NT2/D1 (cell line): Measurements from ENCODE around the gene PNPLA5.

Experiments
- DNase-seq: peaks from one replicate; pipeline ENCODE4 v3.0.0-alpha.2; 2011; ENCODE audit warnings: low read depth, low spot score
- H3K27me3 ChIP-seq: 2 replicates; pipeline ENCODE4 v1.6.0; 2011; ENCODE audit warnings: mild to moderate bottlenecking; ENCODE audit not compliant: insufficient read length, insufficient read depth
- H3K36me3 ChIP-seq: 2 replicates; pipeline ENCODE4 v1.6.1; 2011; ENCODE audit warnings: mild to moderate bottlenecking, low read length, mixed read lengths; ENCODE audit not compliant: insufficient read depth, insufficient read length
- H3K4me1 ChIP-seq: 2 replicates; pipeline ENCODE4 v1.5.1; 2011; ENCODE audit not compliant: insufficient read depth, insufficient read length
- H3K4me3 ChIP-seq: 2 replicates; pipeline ENCODE4 v1.5.1; 2011; ENCODE audit warnings: low read depth; ENCODE audit not compliant: insufficient read length
- H3K9ac ChIP-seq: 2 replicates; pipeline ENCODE4 v1.6.0; 2011; ENCODE audit warnings: low read depth; ENCODE audit not compliant: insufficient read length
- H3K9me3 ChIP-seq: 2 replicates; pipeline ENCODE4 v1.5.1; 2011; ENCODE audit warnings: mild to moderate bottlenecking, low read length; ENCODE audit not compliant: insufficient read depth
- SUZ12 ChIP-seq: IDR thresholded peaks from 2 replicates; pipeline ENCODE4 v1.6.1; 2011; ENCODE audit not compliant: insufficient read length, insufficient read depth; ENCODE audit errors: extremely low read depth
- YY1 ChIP-seq: IDR thresholded peaks from 2 replicates; pipeline ENCODE4 v1.6.1; 2011; ENCODE audit not compliant: insufficient read length, insufficient read depth
- ZNF274 ChIP-seq: IDR thresholded peaks from 2 replicates; pipeline ENCODE4 v1.6.1; 2011; ENCODE audit warnings: mild to moderate bottlenecking, low read depth, low read length

PNPLA5 gene

DNA sequence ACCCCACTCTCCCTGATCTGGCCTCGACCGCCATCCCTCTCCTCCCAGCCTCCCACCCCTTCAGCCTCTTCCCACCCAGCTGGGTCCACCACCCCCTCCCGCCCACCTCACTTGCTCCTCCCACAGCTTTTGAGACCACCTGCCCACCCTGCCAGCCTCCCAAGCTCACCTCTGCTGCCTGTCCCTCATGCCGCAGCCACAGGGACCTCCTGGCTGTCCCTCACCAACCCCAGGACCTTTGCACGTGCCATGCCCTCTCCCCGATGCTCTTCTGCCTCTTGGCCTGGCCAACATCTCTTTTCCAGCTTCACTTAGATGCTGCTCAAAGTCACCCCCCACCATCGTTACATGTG lies 6.5 kb downstream of the PNPLA5 start:
- no peaks in the 10 kb centered on the region for H3K36me3 ChIP-seq
- H3K9ac ChIP-seq: no peak overlapping the region
- no peak for DNase-seq
- H3K4me1 ChIP-seq: peaks cover 5% of the 10 kb centered on the region
- H3K4me3 ChIP-seq: no peak overlapping the region
- no peaks in the 10 kb centered on the region for H3K9me3 ChIP-seq
- H3K27me3 ChIP-seq: peaks cover 8% of the 10 kb centered on the region
- TF ChIP-seq ZNF274 (no peak), YY1 (no peak), SUZ12 (no peak)

DNA sequence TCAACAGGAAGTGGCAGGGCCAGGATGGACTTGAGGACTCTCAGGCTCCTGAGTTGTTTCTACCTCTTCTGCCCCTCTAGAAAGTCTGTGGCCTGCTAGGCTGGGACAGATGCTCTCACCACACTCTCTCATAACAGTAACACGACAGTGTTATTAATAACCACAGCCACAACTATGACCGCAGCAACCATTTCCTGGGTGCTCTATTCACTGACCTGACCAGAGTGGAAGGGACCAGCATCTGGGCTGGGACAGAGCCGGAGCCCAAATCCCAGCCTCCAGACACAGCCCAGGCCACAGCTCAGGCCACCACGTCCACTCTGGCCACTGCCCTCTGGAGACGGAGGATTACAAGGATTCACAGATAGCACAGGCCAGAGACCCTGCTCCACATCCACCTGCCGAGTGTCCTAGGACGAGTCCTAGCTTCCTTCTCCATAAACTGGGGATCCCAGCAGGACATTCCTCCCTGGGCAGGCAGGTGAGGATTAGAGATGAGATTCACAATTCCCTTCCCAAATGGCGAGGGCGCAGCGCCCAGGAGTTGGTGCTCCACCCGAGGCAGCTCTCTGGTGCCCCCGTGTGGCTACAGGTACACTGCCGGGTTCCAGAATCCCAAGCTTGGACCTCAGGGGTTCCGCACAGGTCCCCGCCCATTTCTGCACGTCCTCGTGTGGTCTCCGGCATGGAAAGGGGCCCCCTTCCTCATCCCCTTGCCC lies 7.1 kb downstream of the PNPLA5 start:
- Histone ChIP-seq H3K9ac (no peak overlapping the region), H3K9me3 (no peaks in the 10 kb centered on the region), H3K36me3 (no peaks in the 10 kb centered on the region), H3K4me3 (no peak overlapping the region), H3K4me1 (peaks cover 5% of the 10 kb centered on the region), H3K27me3 (peaks cover 2% of the 10 kb centered on the region)
- DNase-seq: no peak
- TF ChIP-seq ZNF274: no peak
- TF ChIP-seq YY1: no peak
- TF ChIP-seq SUZ12: no peak

DNA sequence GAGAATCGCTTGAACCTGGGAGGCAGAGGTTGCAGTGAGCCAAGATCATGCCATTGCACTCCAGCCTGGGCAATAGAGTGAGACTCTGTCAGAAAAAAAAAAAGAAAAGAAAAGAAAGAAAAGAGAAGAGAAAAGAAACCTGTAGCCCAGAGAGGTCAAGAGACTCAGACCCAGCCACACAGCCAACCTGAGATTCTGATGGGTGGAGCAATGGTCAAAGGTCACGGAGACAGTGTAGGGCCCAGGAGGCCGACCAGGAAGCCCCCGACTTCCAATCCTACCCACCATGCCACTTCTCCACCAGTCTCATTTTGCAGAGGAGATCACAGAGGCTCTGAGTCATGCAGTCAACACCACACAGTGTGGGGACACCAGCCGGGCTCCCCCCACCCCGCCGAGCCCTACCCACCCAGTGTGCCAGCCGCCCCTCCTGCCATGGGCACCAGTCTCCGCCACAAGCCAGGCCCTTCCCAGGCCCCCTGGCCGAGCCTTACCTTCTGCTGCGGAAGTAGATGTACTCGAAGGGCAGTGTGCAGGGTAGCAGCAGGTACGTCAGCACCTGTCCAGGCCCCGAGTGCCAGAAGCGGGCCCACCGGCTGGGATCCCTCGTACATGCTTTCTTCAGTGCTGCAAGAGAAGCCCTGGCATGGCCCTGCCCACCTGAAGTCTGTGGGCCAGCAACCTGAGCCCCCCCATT lies 7.9 kb downstream of the PNPLA5 start:
- no peak overlapping the region for H3K9ac ChIP-seq
- peaks cover 4% of the 10 kb centered on the region for H3K4me1 ChIP-seq
- H3K4me3 ChIP-seq: no peak overlapping the region
- TF ChIP-seq YY1 (no peak), ZNF274 (no peak), SUZ12 (no peak)
- no peaks in the 10 kb centered on the region for H3K9me3 ChIP-seq
- H3K36me3 ChIP-seq: no peaks in the 10 kb centered on the region
- H3K27me3 ChIP-seq: no peaks in the 10 kb centered on the region
- DNase-seq: no peak

DNA sequence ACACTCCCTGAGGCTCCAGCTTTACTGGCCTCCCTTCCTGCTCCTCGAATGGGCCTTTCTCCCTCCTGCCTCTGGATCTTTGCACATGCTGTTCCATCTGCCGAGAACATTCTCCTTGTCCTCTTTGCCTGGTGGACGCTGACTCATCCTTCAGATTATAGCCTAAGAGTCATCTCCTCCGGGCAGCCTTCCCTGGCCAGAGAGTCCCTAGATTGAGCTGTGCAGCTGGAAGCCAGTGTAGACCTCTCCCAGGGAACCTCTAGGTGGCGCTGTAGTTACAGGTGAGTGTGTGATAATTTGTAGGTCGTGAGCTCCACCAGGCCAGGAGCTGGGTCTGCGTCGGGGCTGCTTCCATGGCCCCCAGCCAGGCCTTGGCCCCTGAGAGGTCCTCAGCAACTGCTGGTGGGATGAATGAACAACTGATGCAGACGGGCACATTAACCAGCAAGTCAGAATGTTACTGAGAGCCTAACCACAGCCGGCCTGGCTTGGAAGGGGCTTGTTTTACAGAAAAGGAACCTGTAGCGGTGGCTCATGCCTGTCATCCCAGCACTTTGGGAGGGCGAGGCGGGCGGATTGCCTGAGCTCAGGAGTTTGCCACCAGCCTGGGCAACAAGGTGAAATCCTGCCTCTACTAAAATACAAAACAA lies 8.7 kb downstream of the PNPLA5 start:
- no peaks in the 10 kb centered on the region for H3K27me3 ChIP-seq
- peak; percentile 82 for DNase-seq
- peaks cover 5% of the 10 kb centered on the region for H3K4me1 ChIP-seq
- H3K36me3 ChIP-seq: no peaks in the 10 kb centered on the region
- no peak overlapping the region for H3K4me3 ChIP-seq
- no peak for TF ChIP-seq ZNF274
- TF ChIP-seq SUZ12: no peak
- TF ChIP-seq YY1: no peak
- H3K9ac ChIP-seq: no peak overlapping the region
- H3K9me3 ChIP-seq: no peaks in the 10 kb centered on the region

DNA sequence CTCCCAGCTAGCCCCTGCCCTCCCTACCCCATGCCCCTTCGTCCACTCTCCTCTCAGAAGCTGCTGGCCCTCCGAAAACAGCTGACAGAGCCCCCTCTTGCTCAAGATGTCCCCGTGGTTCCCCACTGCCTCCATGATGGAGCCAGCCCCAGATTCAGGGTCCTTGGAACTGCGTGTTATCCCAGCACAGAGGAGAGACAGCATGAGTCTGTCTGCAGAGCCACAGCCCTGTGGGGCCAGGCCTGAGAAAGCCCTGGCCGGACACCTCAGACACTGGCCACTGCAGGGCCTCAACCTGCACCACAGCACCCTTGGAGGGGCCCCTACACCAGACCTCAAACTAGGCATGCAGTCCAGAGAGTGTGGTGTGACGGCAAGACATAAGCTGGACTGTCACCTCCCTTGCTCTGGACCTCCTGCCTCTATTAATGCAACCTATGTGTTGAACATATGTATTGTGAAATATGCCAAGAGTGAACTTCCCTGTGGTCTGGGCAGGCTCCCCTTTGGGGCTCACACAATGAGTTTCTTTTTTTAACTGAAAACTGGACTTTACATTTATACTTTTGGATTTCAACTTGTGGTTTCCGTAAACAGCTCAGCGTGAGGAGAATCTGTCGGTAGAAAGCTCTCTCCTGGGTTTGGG lies 9.6 kb downstream of the PNPLA5 start:
- Histone ChIP-seq H3K9ac (no peak overlapping the region), H3K36me3 (no peaks in the 10 kb centered on the region), H3K4me3 (no peak overlapping the region), H3K9me3 (no peaks in the 10 kb centered on the region), H3K4me1 (peaks cover 5% of the 10 kb centered on the region), H3K27me3 (no peaks in the 10 kb centered on the region)
- no peak for DNase-seq
- TF ChIP-seq YY1: no peak
- TF ChIP-seq SUZ12: no peak
- TF ChIP-seq ZNF274: no peak

DNA sequence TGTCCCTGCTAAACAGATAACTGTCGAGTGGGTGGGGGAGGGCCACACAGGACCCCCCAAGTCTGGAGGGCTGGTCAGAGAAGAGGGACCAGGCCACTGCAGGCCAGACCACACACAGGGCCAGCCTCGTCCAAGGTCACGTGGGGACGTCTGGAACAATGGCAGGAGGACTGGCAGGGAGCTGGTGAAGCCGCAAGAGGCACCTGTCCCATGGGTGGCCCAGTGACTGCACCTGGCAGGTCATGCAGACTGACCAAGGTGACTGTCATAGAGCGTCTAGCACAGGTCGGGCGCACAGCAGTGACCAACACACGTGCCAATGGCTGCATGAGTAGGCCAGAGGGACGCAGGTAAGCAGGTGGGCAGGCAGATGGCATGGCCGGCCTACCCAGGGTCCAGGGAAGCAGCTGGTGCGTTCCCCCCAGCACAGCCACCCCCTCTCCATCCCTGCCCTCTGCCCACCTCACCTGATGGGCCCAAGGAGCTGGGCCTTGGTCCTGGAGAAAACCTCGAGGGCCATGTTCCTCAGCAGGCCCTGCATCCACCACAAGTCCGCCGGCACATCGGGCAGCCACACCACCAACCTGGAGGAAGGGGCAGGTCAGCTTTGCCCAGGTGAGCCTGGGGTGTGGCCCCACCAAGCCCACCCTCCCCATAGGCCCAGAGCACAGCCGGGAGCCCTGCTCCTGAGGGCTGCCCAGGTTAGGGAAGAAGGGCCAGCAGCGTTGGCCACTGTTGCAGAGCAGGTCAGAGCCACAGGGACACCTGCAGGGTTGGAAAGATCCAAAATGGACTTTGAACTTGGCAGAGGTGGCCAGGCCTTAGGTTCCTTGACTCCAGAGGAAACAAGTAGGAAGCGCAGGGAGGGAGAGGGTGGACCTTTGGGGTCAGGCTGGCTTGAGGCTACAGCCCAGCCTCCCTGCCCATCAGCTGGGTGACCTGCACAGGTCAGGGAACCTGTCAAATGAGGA lies 10.4 kb downstream of the PNPLA5 start:
- H3K27me3 ChIP-seq: no peaks in the 10 kb centered on the region
- no peak overlapping the region for H3K9ac ChIP-seq
- no peaks in the 10 kb centered on the region for H3K9me3 ChIP-seq
- DNase-seq: no peak
- no peak overlapping the region for H3K4me3 ChIP-seq
- TF ChIP-seq YY1: no peak
- peaks cover 5% of the 10 kb centered on the region for H3K4me1 ChIP-seq
- no peaks in the 10 kb centered on the region for H3K36me3 ChIP-seq
